ENCODE results near the gene CEP290.
"Not testable (repeated sequence)": the region's sequence is repeated elsewhere in the genome, so short reads cannot be mapped to it uniquely, and the experiment has no call there.

CEP290 gene

DNA sequence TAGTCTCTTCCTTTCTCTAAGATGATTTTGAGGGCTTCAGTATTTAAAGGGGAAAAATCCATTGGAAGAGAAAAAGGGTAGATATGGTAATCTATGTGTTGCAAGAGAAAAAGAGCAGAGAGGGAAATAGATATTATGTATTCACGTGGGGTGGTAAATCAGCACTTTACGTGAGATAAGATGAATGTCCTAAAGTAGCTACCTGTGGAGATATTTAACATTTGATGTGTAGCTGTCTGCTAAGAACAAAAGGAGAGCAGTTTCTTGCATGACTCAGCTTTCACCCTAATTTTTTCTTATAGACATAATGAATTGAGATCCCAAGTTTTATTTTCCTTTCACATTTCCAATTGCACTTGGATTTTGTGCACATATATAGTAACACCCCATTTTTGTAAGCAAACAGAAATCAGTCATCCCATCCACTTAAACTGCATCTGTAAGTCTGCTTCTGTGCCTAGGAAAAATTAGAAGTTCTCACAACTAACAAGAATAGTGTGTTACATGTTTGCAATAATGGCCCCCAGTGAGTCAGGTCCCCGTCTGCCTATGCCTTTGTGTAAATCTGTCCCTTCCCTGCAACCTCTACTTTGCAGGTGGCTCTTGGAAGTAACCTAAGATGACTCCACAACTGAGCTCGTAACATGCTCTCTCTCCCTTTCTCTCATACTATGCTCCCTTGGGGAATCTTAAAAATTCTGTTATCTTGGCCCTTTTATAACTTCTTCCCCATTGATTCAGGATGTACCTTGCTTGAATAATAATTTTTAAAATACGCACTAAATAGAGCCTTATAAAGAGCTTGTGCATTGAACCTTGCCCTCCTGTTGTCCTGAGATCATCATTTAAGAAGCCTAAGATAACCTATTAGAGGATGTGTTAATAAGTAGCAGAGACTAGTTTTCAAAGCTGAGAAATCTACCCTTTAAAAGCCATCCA lies 3.9 kb upstream of the CEP290 start:
- no peak for DNase-seq
- no peaks in the 10 kb centered on the region for H3K36me3 ChIP-seq
- no peaks in the 10 kb centered on the region for H3K27me3 ChIP-seq
- no peaks in the 10 kb centered on the region for H3K9me3 ChIP-seq
- H3K4me1 ChIP-seq, result no peaks in the 10 kb centered on the region
- no peak overlapping the region for H3K4me3 ChIP-seq (ENCODE audit: low read depth, low read length)
- TF ChIP-seq, protein P1, sequence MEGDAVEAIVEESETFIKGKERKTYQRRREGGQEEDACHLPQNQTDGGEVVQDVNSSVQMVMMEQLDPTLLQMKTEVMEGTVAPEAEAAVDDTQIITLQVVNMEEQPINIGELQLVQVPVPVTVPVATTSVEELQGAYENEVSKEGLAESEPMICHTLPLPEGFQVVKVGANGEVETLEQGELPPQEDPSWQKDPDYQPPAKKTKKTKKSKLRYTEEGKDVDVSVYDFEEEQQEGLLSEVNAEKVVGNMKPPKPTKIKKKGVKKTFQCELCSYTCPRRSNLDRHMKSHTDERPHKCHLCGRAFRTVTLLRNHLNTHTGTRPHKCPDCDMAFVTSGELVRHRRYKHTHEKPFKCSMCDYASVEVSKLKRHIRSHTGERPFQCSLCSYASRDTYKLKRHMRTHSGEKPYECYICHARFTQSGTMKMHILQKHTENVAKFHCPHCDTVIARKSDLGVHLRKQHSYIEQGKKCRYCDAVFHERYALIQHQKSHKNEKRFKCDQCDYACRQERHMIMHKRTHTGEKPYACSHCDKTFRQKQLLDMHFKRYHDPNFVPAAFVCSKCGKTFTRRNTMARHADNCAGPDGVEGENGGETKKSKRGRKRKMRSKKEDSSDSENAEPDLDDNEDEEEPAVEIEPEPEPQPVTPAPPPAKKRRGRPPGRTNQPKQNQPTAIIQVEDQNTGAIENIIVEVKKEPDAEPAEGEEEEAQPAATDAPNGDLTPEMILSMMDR (IDR thresholded peaks at IDR 0.05; ENCODE audit: low read depth, low read length), result no peak

DNA sequence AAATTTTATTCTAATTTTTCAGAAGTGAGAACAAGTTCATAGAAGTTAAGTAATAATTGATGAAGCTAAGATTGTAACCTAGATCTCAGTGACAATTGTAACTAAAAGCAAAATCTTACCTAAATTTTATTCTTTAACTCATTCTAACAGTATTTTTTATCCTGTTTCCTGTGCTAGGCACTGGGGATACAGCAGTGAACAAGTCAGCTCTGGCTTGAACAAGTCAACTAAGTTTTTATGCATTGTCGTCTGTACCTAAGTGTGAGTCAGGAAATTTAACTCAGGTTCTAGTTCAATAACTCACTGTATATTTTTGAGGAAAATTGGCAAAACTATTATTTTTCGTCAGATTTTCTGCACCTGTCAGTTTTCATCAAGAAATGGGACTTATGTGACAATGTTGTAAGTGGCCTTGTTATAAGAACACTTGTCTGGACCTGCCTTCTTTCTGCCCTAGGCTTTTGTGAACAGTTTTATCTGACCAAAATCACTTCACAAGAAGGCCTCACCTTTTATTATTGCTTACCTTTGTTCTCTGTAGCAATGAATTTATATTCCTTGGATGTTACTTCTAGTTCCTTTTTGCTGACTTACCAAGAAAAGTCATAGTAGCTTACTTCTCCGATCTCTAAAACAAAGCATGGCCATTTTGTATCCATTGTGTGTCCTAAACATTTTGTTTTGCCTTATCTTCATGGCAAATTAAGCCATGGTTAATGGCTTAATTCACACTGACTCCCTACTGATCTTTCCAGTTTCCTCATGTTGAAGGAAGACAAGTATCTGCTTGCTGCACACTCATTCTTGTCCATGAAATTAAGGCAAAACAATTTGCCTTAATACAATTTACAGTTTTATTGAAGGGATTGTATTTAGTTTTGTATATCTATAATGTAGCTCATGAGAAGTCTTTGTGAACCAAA lies 2.9 kb upstream of the CEP290 start:
- no peaks in the 10 kb centered on the region for H3K27me3 ChIP-seq
- DNase-seq, result no peak
- H3K4me3 ChIP-seq (ENCODE audit: low read depth, low read length), result no peak overlapping the region
- H3K9me3 ChIP-seq, result no peaks in the 10 kb centered on the region
- no peaks in the 10 kb centered on the region for H3K36me3 ChIP-seq
- H3K4me1 ChIP-seq, result no peaks in the 10 kb centered on the region
- TF ChIP-seq, protein P1 (IDR thresholded peaks at IDR 0.05; ENCODE audit: low read depth, low read length), result no peak

DNA sequence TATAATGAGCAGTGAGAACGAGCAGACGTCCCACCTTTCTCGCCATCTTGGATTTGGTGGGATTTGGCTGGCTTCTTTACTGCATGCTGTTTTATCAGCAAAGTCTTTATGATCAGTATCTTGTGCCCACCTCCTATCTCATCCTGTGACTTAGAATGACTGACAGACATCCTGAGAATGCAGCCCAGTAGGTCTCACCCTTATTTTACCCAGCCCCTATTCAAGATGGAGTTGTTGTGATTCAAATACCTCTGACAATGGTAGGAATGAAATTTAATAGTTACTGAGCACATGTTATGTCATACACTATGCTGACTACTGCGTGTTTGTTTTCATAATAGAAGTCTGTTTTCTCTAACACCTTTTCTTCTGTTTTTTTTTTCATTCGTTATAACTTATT lies 2.1 kb upstream of the CEP290 start:
- Histone ChIP-seq H3K4me3 (ENCODE audit: low read depth, low read length) (no peak overlapping the region), H3K36me3 (no peaks in the 10 kb centered on the region), H3K4me1 (no peaks in the 10 kb centered on the region), H3K9me3 (no peaks in the 10 kb centered on the region), H3K27me3 (no peaks in the 10 kb centered on the region)
- TF ChIP-seq, protein P1 (IDR thresholded peaks at IDR 0.05; ENCODE audit: low read depth, low read length), result no peak
- no peak for DNase-seq

DNA sequence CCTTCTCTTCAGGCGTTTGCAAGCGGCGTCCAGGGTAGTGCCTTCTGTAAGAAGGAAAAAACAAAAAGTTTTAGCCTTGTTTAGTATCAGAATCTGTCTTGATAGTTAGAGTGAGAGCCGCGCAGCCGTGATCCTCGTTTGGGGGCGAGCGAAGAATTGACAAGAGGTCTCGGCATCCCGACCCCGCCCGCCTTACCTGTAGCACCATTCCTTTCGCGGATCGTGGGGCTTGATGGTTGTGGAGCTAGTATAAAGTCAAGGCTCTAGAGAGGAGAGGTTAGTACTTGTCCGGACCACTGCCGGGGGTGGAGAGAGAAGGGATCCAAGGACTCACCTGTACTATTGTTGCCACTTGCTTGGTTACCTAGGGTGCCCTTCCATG lies 713 bp upstream of the CEP290 start:
- H3K4me3 ChIP-seq (ENCODE audit: low read depth, low read length), result peak overlapping the region; percentile 98
- H3K9me3 ChIP-seq, result no peaks in the 10 kb centered on the region
- DNase-seq, result peak; percentile 18
- TF ChIP-seq, protein P1 (IDR thresholded peaks at IDR 0.05; ENCODE audit: low read depth, low read length), result no peak
- H3K36me3 ChIP-seq, result no peaks in the 10 kb centered on the region
- H3K4me1 ChIP-seq, result no peaks in the 10 kb centered on the region
- H3K27me3 ChIP-seq, result no peaks in the 10 kb centered on the region

DNA sequence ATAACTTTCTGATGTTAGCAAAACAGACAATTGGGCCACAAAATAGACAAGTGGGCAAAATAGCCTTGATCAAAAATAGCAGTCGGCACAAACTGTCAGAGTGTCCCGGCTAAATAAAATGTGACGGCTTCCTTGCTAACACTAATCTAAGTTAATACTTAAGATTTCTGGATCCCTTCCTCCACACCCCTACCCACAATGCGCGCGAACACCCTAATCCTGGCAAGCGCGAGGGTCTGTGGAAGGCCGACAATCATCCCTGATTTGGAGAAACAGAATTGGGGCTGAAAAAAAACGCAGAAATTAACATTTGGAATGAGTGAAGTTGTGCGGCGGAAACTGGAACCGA lies 489 bp downstream of the CEP290 start:
- DNase-seq, result no peak
- H3K4me1 ChIP-seq, result no peaks in the 10 kb centered on the region
- H3K36me3 ChIP-seq, result no peaks in the 10 kb centered on the region
- H3K27me3 ChIP-seq, result no peaks in the 10 kb centered on the region
- H3K9me3 ChIP-seq, result no peaks in the 10 kb centered on the region
- peak overlapping the region; percentile 98 for H3K4me3 ChIP-seq (ENCODE audit: low read depth, low read length)
- TF ChIP-seq, protein P1 (IDR thresholded peaks at IDR 0.05; ENCODE audit: low read depth, low read length), result no peak

DNA sequence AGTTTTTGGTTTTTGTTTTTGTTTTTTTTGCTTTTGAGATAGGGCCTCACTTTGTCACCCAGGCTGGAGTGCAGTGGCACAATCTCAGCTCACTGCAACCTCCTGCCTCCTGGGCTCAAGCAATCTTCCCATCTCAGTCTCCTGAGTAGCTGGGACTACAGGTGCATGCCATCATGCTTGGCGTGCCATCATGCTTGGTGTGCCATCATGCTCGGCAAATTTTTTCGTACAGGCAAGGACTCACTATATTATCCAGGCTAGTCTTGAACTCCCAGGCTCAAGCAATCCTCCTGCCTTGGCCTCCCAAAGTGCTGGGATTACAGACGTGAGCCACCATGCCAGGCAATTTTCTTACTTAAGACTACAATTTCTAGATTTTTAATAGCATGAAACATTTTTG lies 2.2 kb downstream of the CEP290 start:
- H3K4me3 ChIP-seq (ENCODE audit: low read depth, low read length); H3K9me3 ChIP-seq; H3K27me3 ChIP-seq; H3K36me3 ChIP-seq; DNase-seq; H3K4me1 ChIP-seq: not testable (repeated sequence)

DNA sequence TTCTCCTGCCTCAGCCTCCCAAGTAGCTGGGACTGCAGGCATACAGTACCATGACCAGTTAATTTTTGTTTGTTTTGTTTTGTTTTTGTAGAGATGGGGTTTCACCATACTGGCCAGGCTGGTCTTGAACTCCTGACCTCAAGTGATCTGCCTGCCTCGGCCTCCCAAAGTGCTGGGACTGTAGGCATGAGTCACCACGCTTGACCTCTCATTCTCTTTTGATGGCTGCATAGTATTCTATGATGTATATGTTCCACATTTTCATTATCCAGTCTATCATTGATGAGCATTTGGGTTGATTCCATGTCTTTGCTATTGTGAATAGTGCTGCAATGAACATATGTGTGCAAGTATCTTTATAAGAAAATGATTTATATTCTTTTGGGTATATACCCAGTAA lies 8.7 kb downstream of the CEP290 start:
- H3K36me3 ChIP-seq; H3K27me3 ChIP-seq; H3K9me3 ChIP-seq; H3K4me3 ChIP-seq (ENCODE audit: low read depth, low read length); H3K4me1 ChIP-seq; DNase-seq: not testable (repeated sequence)
